HG02588 (cell line): Measurements from ENCODE around the gene TRMT11.
"Not testable (repeated sequence)": the region's sequence is repeated elsewhere in the genome, so short reads cannot be mapped to it uniquely, and the experiment has no call there.

Source experiments
- ATAC-seq: cut with Tn5 transposase; IDR thresholded peaks from one replicate; pipeline ENCODE4 v1.9.1; 2021; ENCODE audit warnings: mild to moderate bottlenecking, moderate library complexity; ENCODE audit not compliant: unreplicated experiment

Gene TRMT11

GRCh38 chr6:125989631-125990030 lies 3.3 kb downstream of the TRMT11 start:
- no peak for ATAC-seq

- no peak for ATAC-seq
These were observed 5.3 kb downstream of the TRMT11 start for GRCh38 chr6:125991653-125992052.

- no peak for ATAC-seq
These were observed 8.5 kb downstream of the TRMT11 start for GRCh38 chr6:125994670-125995488.

GRCh38 chr6:125995972-125996580 lies 9.7 kb downstream of the TRMT11 start:
- ATAC-seq, result peak; percentile 96

GRCh38 chr6:126002755-126003679 lies 16.7 kb downstream of the TRMT11 start:
- ATAC-seq, result no peak

GRCh38 chr6:126007800-126008199 lies 21.5 kb downstream of the TRMT11 start:
- ATAC-seq, result no peak

- no peak for ATAC-seq
These were observed 23.7 kb downstream of the TRMT11 start for GRCh38 chr6:126010040-126010439.

- ATAC-seq, result no peak
These were observed 29.5 kb downstream of the TRMT11 start for GRCh38 chr6:126015863-126016262.

- no peak for ATAC-seq
These were observed 30.3 kb downstream of the TRMT11 start for GRCh38 chr6:126016591-126016990.

- ATAC-seq, result no peak
These were observed 31.3 kb downstream of the TRMT11 start for GRCh38 chr6:126017668-126018067.

GRCh38 chr6:126020305-126021050 lies 34.1 kb downstream of the TRMT11 start:
- ATAC-seq, result no peak

- not testable (repeated sequence) for ATAC-seq
These were observed 37.1 kb downstream of the TRMT11 start for GRCh38 chr6:126023474-126023873.

GRCh38 chr6:126026001-126026400 lies 39.7 kb downstream of the TRMT11 start:
- ATAC-seq, result no peak

GRCh38 chr6:126027601-126028000 lies 41.3 kb downstream of the TRMT11 start:
- no peak for ATAC-seq

- no peak for ATAC-seq
These were observed 43.7 kb downstream of the TRMT11 start for GRCh38 chr6:126030045-126030444.

- ATAC-seq, result peak; percentile 59
These were observed 47.4 kb downstream of the TRMT11 start for GRCh38 chr6:126033696-126034095.

- ATAC-seq, result no peak
These were observed 48.3 kb downstream of the TRMT11 start for GRCh38 chr6:126034656-126035055.

GRCh38 chr6:126035764-126036163 lies 49.4 kb downstream of the TRMT11 start:
- no peak for ATAC-seq

GRCh38 chr6:126038234-126038633 lies 51.9 kb downstream of the TRMT11 start:
- ATAC-seq, result no peak

GRCh38 chr6:126039284-126039683 lies 52.9 kb downstream of the TRMT11 start:
- no peak for ATAC-seq

- ATAC-seq, result no peak
These were observed 54.1 kb downstream of the TRMT11 start for GRCh38 chr6:126040394-126040793.
